SK-N-SH (cell line): ENCODE measurements around the gene DOHH.

Source experiments
- EP300 ChIP-seq, 2 experiments: IDR thresholded peaks; 2 replicates each; pipeline versions ENCODE4 v1.4.0 to v1.6.1; 2012; ENCODE audit warnings: borderline replicate concordance in 1 of 2, low read depth in 1 of 2, low read length in 1 of 2
- NFIC ChIP-seq: IDR thresholded peaks from 2 replicates; pipeline ENCODE4 v1.4.0; 2012; ENCODE audit warnings: borderline replicate concordance
- POLR2AphosphoS5 ChIP-seq: IDR thresholded peaks from 2 replicates; pipeline ENCODE4 v1.6.1; 2012; ENCODE audit warnings: low read depth, low read length
- RAD21 ChIP-seq: IDR thresholded peaks from 2 replicates; pipeline ENCODE4 v1.6.1; 2012; ENCODE audit warnings: mild to moderate bottlenecking, low read length
- RFX5 ChIP-seq: IDR thresholded peaks from 2 replicates; pipeline ENCODE4 v1.6.1; 2012; ENCODE audit warnings: mild to moderate bottlenecking, improper control_type of control experiment, low read length
- TAF1 ChIP-seq: IDR thresholded peaks from 2 replicates; pipeline ENCODE4 v1.6.1; 2012; ENCODE audit warnings: low read depth, mild to moderate bottlenecking, low read length, moderate library complexity, borderline replicate concordance
- TEAD4 ChIP-seq: IDR thresholded peaks from 2 replicates; pipeline ENCODE4 v1.4.0; 2012; ENCODE audit warnings: mild to moderate bottlenecking, borderline replicate concordance; ENCODE audit not compliant: insufficient read depth
- TF ChIP-seq, protein P1 (sequence below): fragments of 200-600 bp; sonication (generic); IDR thresholded peaks from 2 replicates; pipeline ENCODE4 v1.6.1; 2017; ENCODE audit warnings: antibody characterized with exemption, mild to moderate bottlenecking, moderate library complexity
- TF ChIP-seq, protein P2 (sequence below): IDR thresholded peaks from 2 replicates; pipeline ENCODE4; 2012

DNA sequence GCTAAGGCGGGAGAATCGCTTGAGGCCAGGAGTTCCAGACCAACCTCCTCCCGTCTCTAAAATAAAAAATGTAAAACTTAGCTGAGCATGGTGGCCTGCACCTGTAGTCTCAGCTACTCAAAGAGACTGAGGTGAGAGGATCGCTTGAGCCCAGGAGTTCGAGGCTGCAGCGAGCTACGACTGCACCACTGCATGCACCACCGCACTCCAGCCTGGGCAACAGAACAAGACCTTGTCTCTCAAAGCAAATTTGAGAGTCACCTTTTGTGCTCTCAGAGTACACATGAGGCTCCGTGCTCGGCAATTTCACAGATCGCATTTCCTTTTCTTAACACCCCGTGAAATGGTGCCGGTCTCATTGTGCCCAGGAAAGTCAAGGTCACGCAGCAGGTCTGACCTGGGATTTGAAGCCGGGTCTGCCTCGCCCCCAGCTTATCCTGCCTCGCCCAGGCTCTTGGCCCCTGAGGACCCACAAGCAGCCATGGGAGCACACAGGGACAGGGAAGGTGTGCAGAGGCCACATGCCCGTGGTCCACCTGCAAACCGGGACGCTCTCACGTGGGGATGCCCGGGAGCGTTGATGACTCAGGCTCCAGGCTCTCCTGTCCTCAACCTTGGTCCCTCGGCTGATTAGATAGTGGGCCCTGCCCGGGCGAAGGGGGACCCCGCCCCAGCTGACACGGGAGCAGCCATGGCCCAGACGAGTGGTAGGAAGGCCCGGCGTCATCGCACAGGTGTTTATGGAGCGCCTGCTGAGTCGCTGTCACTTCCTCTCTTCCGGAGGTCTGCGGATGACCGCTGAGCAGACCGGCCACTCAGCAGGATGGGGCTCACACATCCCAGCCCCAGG is 19.0 kb downstream of the DOHH start:
- TF ChIP-seq POLR2AphosphoS5 (no peak), RFX5 (no peak), EP300 (IDR thresholded peaks at IDR 0.05; ENCODE audit: borderline replicate concordance in 1 of 2, low read depth in 1 of 2, low read length in 1 of 2) (no peak), NFIC (no peak), TAF1 (no peak), TEAD4 (no peak), RAD21 (no peak)
- TF ChIP-seq, protein P1, sequence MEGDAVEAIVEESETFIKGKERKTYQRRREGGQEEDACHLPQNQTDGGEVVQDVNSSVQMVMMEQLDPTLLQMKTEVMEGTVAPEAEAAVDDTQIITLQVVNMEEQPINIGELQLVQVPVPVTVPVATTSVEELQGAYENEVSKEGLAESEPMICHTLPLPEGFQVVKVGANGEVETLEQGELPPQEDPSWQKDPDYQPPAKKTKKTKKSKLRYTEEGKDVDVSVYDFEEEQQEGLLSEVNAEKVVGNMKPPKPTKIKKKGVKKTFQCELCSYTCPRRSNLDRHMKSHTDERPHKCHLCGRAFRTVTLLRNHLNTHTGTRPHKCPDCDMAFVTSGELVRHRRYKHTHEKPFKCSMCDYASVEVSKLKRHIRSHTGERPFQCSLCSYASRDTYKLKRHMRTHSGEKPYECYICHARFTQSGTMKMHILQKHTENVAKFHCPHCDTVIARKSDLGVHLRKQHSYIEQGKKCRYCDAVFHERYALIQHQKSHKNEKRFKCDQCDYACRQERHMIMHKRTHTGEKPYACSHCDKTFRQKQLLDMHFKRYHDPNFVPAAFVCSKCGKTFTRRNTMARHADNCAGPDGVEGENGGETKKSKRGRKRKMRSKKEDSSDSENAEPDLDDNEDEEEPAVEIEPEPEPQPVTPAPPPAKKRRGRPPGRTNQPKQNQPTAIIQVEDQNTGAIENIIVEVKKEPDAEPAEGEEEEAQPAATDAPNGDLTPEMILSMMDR = no peak
- TF ChIP-seq, protein P2, sequence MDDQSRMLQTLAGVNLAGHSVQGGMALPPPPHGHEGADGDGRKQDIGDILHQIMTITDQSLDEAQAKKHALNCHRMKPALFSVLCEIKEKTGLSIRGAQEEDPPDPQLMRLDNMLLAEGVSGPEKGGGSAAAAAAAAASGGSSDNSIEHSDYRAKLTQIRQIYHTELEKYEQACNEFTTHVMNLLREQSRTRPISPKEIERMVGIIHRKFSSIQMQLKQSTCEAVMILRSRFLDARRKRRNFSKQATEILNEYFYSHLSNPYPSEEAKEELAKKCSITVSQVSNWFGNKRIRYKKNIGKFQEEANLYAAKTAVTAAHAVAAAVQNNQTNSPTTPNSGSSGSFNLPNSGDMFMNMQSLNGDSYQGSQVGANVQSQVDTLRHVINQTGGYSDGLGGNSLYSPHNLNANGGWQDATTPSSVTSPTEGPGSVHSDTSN = no peak
